Gastroesophageal sphincter (tissue), 4 donors: ENCODE measurements around the gene CDH22. TPM values are rescaled to one million over a fixed set of nuclear protein-coding genes. Genes with fewer than 3 reads are reported as not detected.
A peak's percentile ranks its signal among the peaks of the same experiment; 100 is the strongest.

Experiments
- ATAC-seq: fragments of 150-250 bp; one replicate; pipeline ENCODE4 v1.9.1; 2016; ENCODE audit warnings: mild to moderate bottlenecking, moderate library complexity
- H3K27ac ChIP-seq, 4 donors: fragments of 200-600 bp; sonication (generic) in 3 of 4; 1 replicate in 3 of 4; 2 replicates in 1 of 4; pipeline ENCODE4 v1.5.1; 2016 to 2019
- H3K27me3 ChIP-seq: fragments of 200-600 bp; sonication (generic); one replicate; pipeline ENCODE4 v1.5.1; 2019
- H3K36me3 ChIP-seq, 2 donors: fragments of 200-600 bp; sonication (generic); one replicate each; pipeline ENCODE4 v1.5.1; 2019; ENCODE audit warnings: control low read depth in 1 of 2
- H3K4me1 ChIP-seq, 3 donors: fragments of 200-600 bp; sonication (generic); 1 replicate in 2 of 3; 2 replicates in 1 of 3; pipeline ENCODE4 v1.5.1; 2016 to 2019; ENCODE audit warnings: control low read depth in 2 of 3
- H3K4me3 ChIP-seq, 2 donors: fragments of 200-600 bp; sonication (generic); one replicate each; pipeline ENCODE4 v1.5.1; 2019; ENCODE audit warnings: mild to moderate bottlenecking in 1 of 2, moderate library complexity in 1 of 2
- H3K9me3 ChIP-seq, 3 donors: fragments of 200-600 bp; sonication (generic); one replicate each; pipeline ENCODE4 v1.5.1; 2017 to 2019; ENCODE audit warnings: control low read depth in 2 of 3
- CTCF ChIP-seq, 4 experiments: fragments of 200-600 bp in 2 of 4; fragments of 450-650 bp in 2 of 4; sonication (generic) in 1 of 4; IDR thresholded peaks; one replicate each; pipeline ENCODE4 v1.5.1; 2017 to 2019; ENCODE audit warnings: antibody characterized with exemption in 4 of 4, mild to moderate bottlenecking in 2 of 4, moderate library complexity in 2 of 4
- EP300 ChIP-seq: sonication (generic); formaldehyde crosslinking; IDR thresholded peaks from one replicate; pipeline ENCODE4 v1.6.1; 2017; ENCODE audit warnings: antibody characterized with exemption, mild to moderate bottlenecking
- POLR2A ChIP-seq, 2 donors: fragments of 450-650 bp; IDR thresholded peaks; one replicate each; pipeline ENCODE4 v1.6.1; 2017; ENCODE audit warnings: antibody characterized with exemption in 2 of 2, mild to moderate bottlenecking in 2 of 2, moderate library complexity in 1 of 2
- POLR2AphosphoS5 ChIP-seq: sonication (generic); formaldehyde crosslinking; IDR thresholded peaks from one replicate; pipeline ENCODE4 v1.6.1; 2017; ENCODE audit warnings: antibody characterized with exemption
- WGBS, 2 donors: methylation state at CpG; one replicate each; pipeline ENCODE4 v1.1.5; 2018; ENCODE audit warnings: low coverage in 1 of 2; 5-methylcytosine and 5-hydroxymethylcytosine counted together
- total RNA-seq, 4 donors: library from RNA; depleted of rRNA; stranded (reverse); fragments of >200 nt; gene quantifications; one replicate each; pipeline ENCODE4 v1.1.0, GENCODE V29; 2016

The CDH22 gene
- total RNA-seq, 4 donors from 2014 or later = 0.15 TPM; not detected in 3

GRCh38 chr20:46343348-46343974 is 35.2 kb upstream of the CDH22 start:
- peaks cover 0 to 21% of the 10 kb centered on the region in 2 donors for H3K36me3 ChIP-seq
- no peak for ATAC-seq
- no peak for TF ChIP-seq POLR2A (IDR thresholded peaks at IDR 0.05)
- no peak for TF ChIP-seq CTCF (IDR thresholded peaks at IDR 0.05)
- TF ChIP-seq POLR2AphosphoS5 = no peak
- TF ChIP-seq EP300 = no peak
- H3K9me3 ChIP-seq = no peaks in the 10 kb centered on the region
- 3% methylated on average over 6 of the region's 17 CpGs; no CpG with 5 or more reads in 1 of the 2 donors for WGBS, 2 donors
- peak overlapping the region in 1 of 2 donors; percentile 17 for H3K4me3 ChIP-seq
- no peak overlapping the region for H3K27ac ChIP-seq
- H3K4me1 ChIP-seq = peaks cover 0 to 38% (median 0%) of the 10 kb centered on the region in 3 donors
- H3K27me3 ChIP-seq = peaks cover 49% of the 10 kb centered on the region

GRCh38 chr20:46342451-46343347 is 34.4 kb upstream of the CDH22 start:
- no peak overlapping the region for H3K27ac ChIP-seq
- H3K9me3 ChIP-seq = no peaks in the 10 kb centered on the region
- H3K36me3 ChIP-seq = peaks cover 0 to 13% of the 10 kb centered on the region in 2 donors
- no peak for TF ChIP-seq EP300
- TF ChIP-seq CTCF (IDR thresholded peaks at IDR 0.05) = no peak
- TF ChIP-seq POLR2AphosphoS5 = no peak
- no peak for TF ChIP-seq POLR2A (IDR thresholded peaks at IDR 0.05)
- H3K4me3 ChIP-seq = peak overlapping the region in 1 of 2 donors; percentile 17
- ATAC-seq = no peak
- peaks cover 57% of the 10 kb centered on the region for H3K27me3 ChIP-seq
- 25% methylated on average over 11 of the region's 17 CpGs; no CpG with 5 or more reads in 1 of the 2 donors for WGBS, 2 donors
- peaks cover 0 to 30% (median 0%) of the 10 kb centered on the region in 3 donors for H3K4me1 ChIP-seq

GRCh38 chr20:46342010-46342378 is 33.7 kb upstream of the CDH22 start:
- no peak for ATAC-seq
- 30% methylated on average over 5 of the region's 9 CpGs; no CpG with 5 or more reads in 1 of the 2 donors for WGBS, 2 donors
- no peak overlapping the region for H3K27ac ChIP-seq

More at GRCh38 chr20:46342010-46342378, 33.7 kb upstream of the CDH22 start:
- TF ChIP-seq CTCF (IDR thresholded peaks at IDR 0.05) (no peak), EP300 (no peak), POLR2A (IDR thresholded peaks at IDR 0.05) (no peak), POLR2AphosphoS5 (no peak)
- Histone ChIP-seq H3K4me1 (peaks cover 0 to 29% (median 0%) of the 10 kb centered on the region in 3 donors), H3K36me3 (peaks cover 0 to 9% of the 10 kb centered on the region in 2 donors), H3K4me3 (no peak overlapping the region), H3K27me3 (peaks cover 64% of the 10 kb centered on the region), H3K9me3 (no peaks in the 10 kb centered on the region)
